Psoas muscle (tissue), 8 donors: ENCODE measurements around the gene MNAT1. TPM values are rescaled to one million over a fixed set of nuclear protein-coding genes. Genes with fewer than 3 reads are reported as not detected.
A peak's percentile ranks its signal among the peaks of the same experiment; 100 is the strongest.
"Not testable (repeated sequence)": the region's sequence is repeated elsewhere in the genome, so short reads cannot be mapped to it uniquely, and the experiment has no call there.

Experiments used
- ATAC-seq, 4 donors: fragments of 200-7000 bp; cut with Tn5 transposase; one replicate each; pipeline ENCODE4 v1.9.1; 2020; ENCODE audit warnings: moderate library complexity in 3 of 4, mild to moderate bottlenecking in 2 of 4
- DNase-seq, 2 donors: peaks; one replicate each; pipeline ENCODE4 v3.0.0-alpha.2; 2020
- H3K27ac ChIP-seq: fragments of 200-600 bp; one replicate; pipeline ENCODE4 v1.8.0; 2022
- H3K27me3 ChIP-seq, 3 donors: fragments of 200-600 bp in 1 of 3; one replicate each; pipeline versions ENCODE4 v1.6.1 to v1.8.0; 2013 to 2022; ENCODE audit warnings: low read length in 2 of 3, mild to moderate bottlenecking in 2 of 3, moderate library complexity in 1 of 3; ENCODE audit not compliant: insufficient read depth in 3 of 3
- H3K36me3 ChIP-seq, 2 donors: fragments of 200-600 bp in 1 of 2; one replicate each; pipeline versions ENCODE4 v1.6.1 to v1.8.0; 2013 to 2022; ENCODE audit warnings: low read depth in 1 of 2, mild to moderate bottlenecking in 1 of 2, moderate library complexity in 1 of 2; ENCODE audit not compliant: insufficient read depth in 1 of 2
- H3K4me1 ChIP-seq: fragments of 200-600 bp; one replicate; pipeline ENCODE4 v1.8.0; 2022
- H3K4me3 ChIP-seq: fragments of 200-600 bp; one replicate; pipeline ENCODE4 v1.8.0; 2022; ENCODE audit warnings: mild to moderate bottlenecking
- H3K9me3 ChIP-seq: fragments of 200-600 bp; one replicate; pipeline ENCODE4 v1.8.0; 2022
- WGBS, 3 donors: extraction: QIAGEN DNeasy Blood & Tissue Kit; methylation state at CpG; one replicate each; pipeline versions ENCODE4 v1.1.6 to v1.1.7; 2013; 5-methylcytosine and 5-hydroxymethylcytosine counted together
- intact Hi-C, 2 donors: fragments of 100-400 bp; cut with DNase I; formaldehyde crosslinking; loops; one replicate each; pipeline versions ENCODE4 v1.11.0 to v1.14.2; 2022
- polyA plus RNA-seq, 3 donors: library from polyadenylated mRNA; stranded (reverse); fragments of 200-250 nt; gene quantifications; one replicate each; pipeline ENCODE4 v1.2.3, GENCODE V29; 2013
- total RNA-seq, 4 donors: library from RNA; stranded (reverse); fragmentation: NEBNext Ultra II Directional in 2 of 4; extraction: Animal tissue kit (Norgen Biotek cat#: 25700) in 2 of 4; gene quantifications; one replicate each; pipeline versions ENCODE4 v1.2.1 to v1.2.4, GENCODE V29; 2021 to 2023
- TF ChIP-seq, protein P1 (sequence below): fragments of 200-600 bp; IDR thresholded peaks from one replicate; pipeline ENCODE4 v1.8.0; 2022; ENCODE audit warnings: antibody characterized with exemption
- donor health status: healthy with polysubstance abuse.
- donor health status: DM: no; HTN: no; CAD: no; lungs with moderate emphysema.
- donor health status: Bipolar disorder and iron deficiency.
- donor health status: healthy.
- donor health status: DM: yes; HTN: yes; CAD: no.
- donor health status: DM: no; HTN: no; CAD: no.
- donor health status: DM: no; HTN: no; CAD: no.
- donor health status: DM: yes; HTN: yes; CAD: no.

MNAT1 gene
- total and polyA plus RNA-seq, 7 donors, result 24.0 to 74.3 (median 59.3) TPM

DNA sequence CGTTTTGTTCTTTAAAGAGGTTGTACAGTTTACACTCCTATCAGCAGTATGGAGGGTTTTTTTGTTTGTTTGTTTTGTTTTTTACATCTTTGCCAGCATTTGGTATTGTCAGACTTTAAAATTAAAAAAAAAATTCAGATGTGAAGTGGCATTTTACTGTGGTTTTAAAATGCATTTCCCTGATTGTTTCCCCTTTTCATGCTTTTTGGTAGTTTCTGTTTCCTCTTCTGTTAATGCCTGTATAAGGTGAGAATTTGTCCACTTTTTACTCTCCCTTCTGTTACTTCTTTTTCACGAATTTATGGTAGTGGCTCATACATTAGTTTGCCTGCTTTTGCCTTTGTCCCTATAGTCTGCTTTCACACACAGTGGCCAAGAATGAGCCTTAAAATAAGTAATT, 36.6 kb downstream of the MNAT1 start:
- Histone ChIP-seq H3K4me3 (no peak overlapping the region), H3K4me1 (peaks cover 31% of the 10 kb centered on the region), H3K27ac (peak overlapping the region; percentile 39), H3K9me3 (no peaks in the 10 kb centered on the region), H3K27me3 (no peaks in the 10 kb centered on the region), H3K36me3 (no peaks in the 10 kb centered on the region)
- 40 to 44% (median 43%) methylated on average over 2 of the region's 2 CpGs for WGBS, 3 donors
- intact Hi-C loops, result no loop called here
- TF ChIP-seq, protein P1, sequence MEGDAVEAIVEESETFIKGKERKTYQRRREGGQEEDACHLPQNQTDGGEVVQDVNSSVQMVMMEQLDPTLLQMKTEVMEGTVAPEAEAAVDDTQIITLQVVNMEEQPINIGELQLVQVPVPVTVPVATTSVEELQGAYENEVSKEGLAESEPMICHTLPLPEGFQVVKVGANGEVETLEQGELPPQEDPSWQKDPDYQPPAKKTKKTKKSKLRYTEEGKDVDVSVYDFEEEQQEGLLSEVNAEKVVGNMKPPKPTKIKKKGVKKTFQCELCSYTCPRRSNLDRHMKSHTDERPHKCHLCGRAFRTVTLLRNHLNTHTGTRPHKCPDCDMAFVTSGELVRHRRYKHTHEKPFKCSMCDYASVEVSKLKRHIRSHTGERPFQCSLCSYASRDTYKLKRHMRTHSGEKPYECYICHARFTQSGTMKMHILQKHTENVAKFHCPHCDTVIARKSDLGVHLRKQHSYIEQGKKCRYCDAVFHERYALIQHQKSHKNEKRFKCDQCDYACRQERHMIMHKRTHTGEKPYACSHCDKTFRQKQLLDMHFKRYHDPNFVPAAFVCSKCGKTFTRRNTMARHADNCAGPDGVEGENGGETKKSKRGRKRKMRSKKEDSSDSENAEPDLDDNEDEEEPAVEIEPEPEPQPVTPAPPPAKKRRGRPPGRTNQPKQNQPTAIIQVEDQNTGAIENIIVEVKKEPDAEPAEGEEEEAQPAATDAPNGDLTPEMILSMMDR, result no peak
- ATAC-seq, result no peak
- no peak for DNase-seq

DNA sequence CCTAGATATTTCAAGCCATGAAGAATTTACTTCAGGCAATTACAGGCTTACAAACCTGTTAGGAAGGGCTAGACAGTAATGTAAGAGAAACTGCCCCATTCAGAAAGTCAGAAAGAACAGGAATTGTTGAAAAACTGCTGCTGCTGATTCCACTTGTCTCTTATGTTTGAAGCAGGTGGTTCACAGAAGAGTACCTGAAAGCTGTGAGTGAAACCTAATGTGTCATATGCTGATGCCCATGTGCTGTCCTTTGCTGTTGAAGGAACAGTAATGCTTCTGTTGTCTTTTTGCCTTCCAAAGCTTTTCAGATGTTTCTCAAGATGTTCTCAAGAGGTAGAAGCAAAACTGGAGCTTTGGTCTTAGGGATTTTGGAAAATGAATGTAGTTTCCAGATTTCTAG, 39.0 kb downstream of the MNAT1 start:
- TF ChIP-seq, protein P1, result no peak
- ATAC-seq (no peak), DNase-seq (no peak)
- Histone ChIP-seq H3K36me3 (no peaks in the 10 kb centered on the region), H3K9me3 (no peaks in the 10 kb centered on the region), H3K27ac (no peak overlapping the region), H3K4me1 (peaks cover 37% of the 10 kb centered on the region), H3K27me3 (no peaks in the 10 kb centered on the region), H3K4me3 (no peak overlapping the region)
- intact Hi-C loops, result no loop called here

DNA sequence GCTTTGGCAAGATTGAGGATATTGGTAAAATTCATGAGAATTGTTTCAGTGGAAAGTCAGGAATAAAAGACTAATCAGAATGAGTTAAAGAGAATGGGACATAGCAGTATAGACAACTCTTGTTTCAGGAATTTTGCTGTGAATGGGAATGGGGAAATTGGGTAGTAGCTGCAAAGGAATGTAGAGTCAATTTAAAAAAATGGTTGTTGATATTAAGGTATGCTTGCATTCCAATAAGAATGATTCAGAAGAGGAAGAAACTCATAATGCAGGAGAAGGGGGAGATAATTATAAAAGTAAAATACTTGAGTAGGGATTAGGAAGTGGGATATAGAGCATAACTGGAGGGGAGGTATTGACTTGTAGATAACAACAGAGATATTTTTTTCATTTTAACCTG, 40.7 kb downstream of the MNAT1 start:
- no peak for ATAC-seq
- Histone ChIP-seq H3K27ac (peak overlapping the region; percentile 53), H3K9me3 (no peaks in the 10 kb centered on the region), H3K4me1 (peaks cover 42% of the 10 kb centered on the region), H3K36me3 (no peaks in the 10 kb centered on the region), H3K27me3 (no peaks in the 10 kb centered on the region), H3K4me3 (no peak overlapping the region)
- TF ChIP-seq, protein P1, result no peak
- intact Hi-C loops, result no loop called here
- no peak for DNase-seq

DNA sequence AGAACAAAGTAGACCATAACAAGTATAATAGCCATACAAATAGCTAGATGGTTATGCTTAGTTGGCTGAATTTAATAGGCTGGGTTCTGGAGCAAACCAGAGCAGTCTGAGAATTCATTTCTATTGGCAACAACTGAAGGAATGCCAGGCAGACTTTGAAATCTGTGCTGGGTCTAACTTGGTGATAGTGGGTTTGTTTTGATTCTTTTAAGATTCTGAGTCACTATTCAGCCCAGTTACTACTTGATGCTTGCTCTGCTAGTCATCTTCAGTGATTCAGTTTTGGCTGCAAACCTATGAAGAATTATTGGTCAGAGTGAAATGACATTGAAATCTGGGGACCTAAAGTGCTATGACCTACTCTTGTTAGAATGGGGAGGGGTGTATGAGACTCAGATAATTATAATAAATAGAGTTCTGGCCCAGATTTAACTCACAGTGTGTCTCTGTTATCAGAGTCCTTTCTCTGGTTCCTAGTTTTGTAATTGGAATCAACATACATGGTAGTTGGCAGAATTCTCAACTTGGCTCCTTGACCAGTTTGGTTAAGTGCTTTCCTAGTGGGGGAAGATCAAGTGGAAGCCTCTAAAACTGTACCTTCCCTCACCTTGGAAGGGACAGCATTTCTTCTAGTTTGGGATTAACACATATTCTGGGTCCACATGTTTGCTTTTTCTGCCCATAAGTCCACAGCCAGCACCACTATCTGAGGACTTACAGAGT, 43.5 kb downstream of the MNAT1 start:
- Histone ChIP-seq H3K27me3 (no peaks in the 10 kb centered on the region), H3K4me3 (no peak overlapping the region), H3K4me1 (peaks cover 50% of the 10 kb centered on the region), H3K9me3 (no peaks in the 10 kb centered on the region), H3K27ac (peak overlapping the region; percentile 78), H3K36me3 (no peaks in the 10 kb centered on the region)
- TF ChIP-seq, protein P1, result no peak
- DNase-seq (no peak), ATAC-seq (peak; percentile 67 to 91 (median 78))
- intact Hi-C loops, result no loop called here

DNA sequence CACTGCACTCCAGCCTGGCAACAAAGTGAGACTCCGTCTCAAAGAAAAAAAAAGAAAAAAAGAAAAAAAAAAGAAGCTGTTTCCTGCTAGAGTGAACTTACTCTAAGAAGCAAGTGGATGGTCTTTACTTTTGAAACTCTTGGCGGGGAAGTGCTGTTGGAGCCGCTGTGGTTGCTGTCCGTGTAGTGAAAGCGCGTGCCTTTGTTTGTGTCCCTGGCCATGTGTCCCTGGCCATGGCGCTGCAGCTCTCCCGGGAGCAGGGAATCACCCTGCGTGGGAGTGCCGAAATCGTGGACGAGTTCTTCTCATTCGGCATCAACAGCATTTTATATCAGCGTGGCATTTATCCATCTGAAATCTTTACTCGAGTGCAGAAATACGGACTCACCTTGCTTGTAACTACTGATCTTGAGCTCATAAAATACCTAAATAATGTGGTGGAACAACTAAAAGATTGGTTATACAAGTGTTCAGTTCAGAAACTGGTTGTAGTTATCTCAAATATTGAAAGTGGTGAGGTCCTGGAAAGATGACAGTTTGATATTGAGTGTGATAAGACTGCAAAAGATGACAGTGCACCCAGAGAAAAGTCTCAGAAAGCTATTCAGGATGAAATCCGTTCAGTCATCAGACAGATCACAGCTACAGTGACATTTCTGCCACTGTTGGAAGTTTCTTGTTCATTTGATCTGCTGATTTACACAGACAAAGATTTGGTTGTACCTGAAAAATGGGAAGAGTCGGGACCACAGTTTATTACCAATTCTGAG, 45.4 kb downstream of the MNAT1 start:
- H3K9me3 ChIP-seq, intact Hi-C loops, H3K4me3 ChIP-seq, H3K36me3 ChIP-seq, H3K27me3 ChIP-seq, DNase-seq: not testable (repeated sequence)
- peak overlapping the region; percentile 78 for H3K27ac ChIP-seq
- WGBS, 3 donors, result 83 to 95% (median 85%) methylated on average over 18 of the region's 18 CpGs
- peaks cover 38% of the 10 kb centered on the region for H3K4me1 ChIP-seq
- peak in 1 of 4 donors; percentile 20 for ATAC-seq

DNA sequence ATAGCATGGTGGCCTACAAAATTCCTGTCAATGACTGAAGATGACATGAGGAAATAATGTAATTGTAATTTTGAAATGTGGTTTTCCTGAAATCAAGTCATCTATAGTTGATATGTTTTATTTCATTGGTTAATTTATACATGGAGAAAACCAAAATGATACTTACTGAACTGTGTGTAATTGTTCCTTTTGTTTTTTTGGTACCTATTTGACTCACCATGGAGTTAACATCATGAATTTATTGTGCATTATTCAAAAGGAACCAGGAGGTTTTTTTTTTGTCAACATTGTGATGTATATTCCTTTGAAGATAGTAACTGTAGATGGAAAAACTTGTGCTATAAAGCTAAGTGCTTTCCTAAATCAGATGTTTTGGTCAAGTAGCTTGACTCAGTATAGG, 46.0 kb downstream of the MNAT1 start:
- DNase-seq, H3K9me3 ChIP-seq, H3K4me3 ChIP-seq, H3K36me3 ChIP-seq, H3K27me3 ChIP-seq, intact Hi-C loops, ATAC-seq: not testable (repeated sequence)
- peaks cover 34% of the 10 kb centered on the region for H3K4me1 ChIP-seq
- H3K27ac ChIP-seq, result peak overlapping the region; percentile 78
